Trophoblast cell (in vitro differentiated cells and primary cell): ENCODE data around the gene PPP1R9A.

Experiments
- DNase-seq, 2 donors: peaks; one replicate each; pipeline ENCODE4 v3.0.0-alpha.2; 2016
- H2AFZ ChIP-seq: 2 replicates; pipeline ENCODE4 v1.6.1; 2013; ENCODE audit warnings: low read length, moderate library complexity, mild to moderate bottlenecking; ENCODE audit not compliant: insufficient read depth, poor library complexity
- H2AK5ac ChIP-seq: 2 replicates; pipeline ENCODE4 v1.6.1; 2013; ENCODE audit warnings: mild to moderate bottlenecking, low read length
- H2BK120ac ChIP-seq: 2 replicates; pipeline ENCODE4 v1.6.1; 2013; ENCODE audit warnings: low read length, mild to moderate bottlenecking, moderate library complexity; ENCODE audit not compliant: insufficient read depth, poor library complexity
- H2BK12ac ChIP-seq: 2 replicates; pipeline ENCODE4 v1.6.1; 2013; ENCODE audit warnings: mild to moderate bottlenecking, low read length, moderate library complexity
- H2BK5ac ChIP-seq: 2 replicates; pipeline ENCODE4 v1.6.1; 2013; ENCODE audit warnings: low read length, low read depth, moderate library complexity, mild to moderate bottlenecking; ENCODE audit not compliant: poor library complexity
- H3K14ac ChIP-seq: 2 replicates; pipeline ENCODE4 v1.6.1; 2013; ENCODE audit warnings: mild to moderate bottlenecking, low read length
- H3K18ac ChIP-seq: 2 replicates; pipeline ENCODE4 v1.6.1; 2013; ENCODE audit warnings: mild to moderate bottlenecking, low read length
- H3K23ac ChIP-seq: 2 replicates; pipeline ENCODE4 v1.6.1; 2013; ENCODE audit warnings: low read length
- H3K27ac ChIP-seq: 2 replicates; pipeline ENCODE4 v1.5.1; 2013; ENCODE audit warnings: low read depth, mild to moderate bottlenecking, inconsistent platforms, low read length, moderate library complexity
- H3K27me3 ChIP-seq: 2 replicates; pipeline ENCODE4 v1.6.1; 2013; ENCODE audit warnings: inconsistent platforms, mild to moderate bottlenecking, low read length, moderate library complexity; ENCODE audit not compliant: insufficient read depth
- H3K36me3 ChIP-seq, 2 experiments: 1 replicate in 1 of 2; 2 replicates in 1 of 2; pipeline ENCODE4 v1.6.1; 2013; ENCODE audit warnings: low read length in 2 of 2, mild to moderate bottlenecking in 2 of 2, moderate library complexity in 1 of 2; ENCODE audit not compliant: insufficient read depth in 2 of 2, control insufficient read depth in 1 of 2
- H3K4ac ChIP-seq: 2 replicates; pipeline ENCODE4 v1.6.1; 2013; ENCODE audit warnings: low read depth, mild to moderate bottlenecking, low read length, moderate library complexity
- H3K4me1 ChIP-seq, 2 experiments: 1 replicate in 1 of 2; 2 replicates in 1 of 2; pipeline ENCODE4 v1.6.1; 2013; ENCODE audit warnings: low read length in 2 of 2, mild to moderate bottlenecking in 2 of 2, moderate library complexity in 1 of 2; ENCODE audit not compliant: insufficient read depth in 2 of 2, control insufficient read depth in 1 of 2
- H3K4me2 ChIP-seq: 2 replicates; pipeline ENCODE4 v1.6.1; 2013; ENCODE audit warnings: inconsistent platforms, mild to moderate bottlenecking, low read length, moderate library complexity
- H3K4me3 ChIP-seq: 2 replicates; pipeline ENCODE4 v1.5.1; 2013; ENCODE audit warnings: mild to moderate bottlenecking, low read depth, low read length, inconsistent platforms
- H3K79me1 ChIP-seq: one replicate; pipeline ENCODE4 v1.6.1; 2013; ENCODE audit warnings: low read length
- H3K79me2 ChIP-seq: 2 replicates; pipeline ENCODE4 v1.6.1; 2013; ENCODE audit warnings: low read length, mild to moderate bottlenecking; ENCODE audit not compliant: control insufficient read depth, insufficient read depth, poor library complexity
- H3K9ac ChIP-seq: 2 replicates; pipeline ENCODE4 v1.6.1; 2013; ENCODE audit warnings: mild to moderate bottlenecking, low read length
- H3K9me3 ChIP-seq: 2 replicates; pipeline ENCODE4 v1.6.1; 2013; ENCODE audit warnings: low read depth, mild to moderate bottlenecking, control low read depth, inconsistent platforms, low read length; ENCODE audit not compliant: insufficient read depth
- H4K12ac ChIP-seq: 2 replicates; pipeline ENCODE4 v1.6.1; 2013; ENCODE audit warnings: low read depth, mild to moderate bottlenecking, low read length, moderate library complexity
- H4K8ac ChIP-seq: 2 replicates; pipeline ENCODE4 v1.6.1; 2013; ENCODE audit warnings: low read depth, mild to moderate bottlenecking, low read length, moderate library complexity
- H4K91ac ChIP-seq: one replicate; pipeline ENCODE4 v1.6.1; 2013; ENCODE audit warnings: low read depth, mild to moderate bottlenecking, low read length, moderate library complexity
- WGBS: extraction: QIAGEN DNeasy Blood & Tissue Kit; methylation state at CpG from one replicate; pipeline ENCODE4 v1.1.7; 2013; ENCODE audit warnings: missing lambda C conversion rate; ENCODE audit not compliant: insufficient read length, insufficient coverage; ENCODE audit errors: extremely low coverage; 5-methylcytosine and 5-hydroxymethylcytosine counted together

The PPP1R9A gene

DNA sequence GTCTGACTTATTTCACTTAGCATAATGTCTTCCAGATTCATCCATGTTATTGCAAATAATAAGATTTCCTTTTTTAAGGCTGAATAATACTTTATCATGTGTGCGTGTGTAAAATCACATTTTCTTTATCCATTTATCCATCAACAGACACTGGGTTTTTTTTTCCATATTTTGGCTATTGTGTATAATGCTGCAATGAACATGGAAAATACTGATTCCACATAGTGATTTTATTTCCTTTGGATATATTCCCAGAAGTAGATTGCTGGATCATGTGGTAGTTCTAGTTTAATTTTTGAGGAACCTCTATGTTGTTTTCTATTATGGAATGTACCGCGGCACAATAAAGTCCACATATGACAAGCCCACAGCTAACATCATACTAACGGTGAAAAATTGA, 236.9 kb downstream of the PPP1R9A start:
- no peaks in the 10 kb centered on the region for H3K4me1 ChIP-seq
- H3K79me2 ChIP-seq = no peaks in the 10 kb centered on the region
- no peak overlapping the region for H3K4me2 ChIP-seq
- no peak overlapping the region for H3K4ac ChIP-seq
- no peak overlapping the region for H4K12ac ChIP-seq
- H3K18ac ChIP-seq = no peak overlapping the region
- no peak overlapping the region for H2BK120ac ChIP-seq
- no peak overlapping the region for H4K91ac ChIP-seq
- H3K36me3 ChIP-seq = no peaks in the 10 kb centered on the region
- H3K79me1 ChIP-seq = no peaks in the 10 kb centered on the region
- H2BK5ac ChIP-seq = no peak overlapping the region
- no peak overlapping the region for H4K8ac ChIP-seq
- WGBS = no CpG with 5 or more reads among the region's 4 CpGs
- H3K27me3 ChIP-seq = no peaks in the 10 kb centered on the region
- no peak overlapping the region for H2AK5ac ChIP-seq
- no peak overlapping the region for H3K27ac ChIP-seq
- H3K9me3 ChIP-seq = no peaks in the 10 kb centered on the region
- no peak overlapping the region for H3K23ac ChIP-seq
- H2BK12ac ChIP-seq = no peak overlapping the region
- H3K14ac ChIP-seq = no peak overlapping the region
- DNase-seq = no peak
- no peak overlapping the region for H2AFZ ChIP-seq
- H3K4me3 ChIP-seq = no peak overlapping the region
- no peak overlapping the region for H3K9ac ChIP-seq

- H3K79me1 ChIP-seq = no peaks in the 10 kb centered on the region
- no peak overlapping the region for H2BK12ac ChIP-seq
- no peak overlapping the region for H3K4me3 ChIP-seq
Observed at GRCh38 chr7:95155965-95156364, 248.6 kb downstream of the PPP1R9A start.

DNA sequence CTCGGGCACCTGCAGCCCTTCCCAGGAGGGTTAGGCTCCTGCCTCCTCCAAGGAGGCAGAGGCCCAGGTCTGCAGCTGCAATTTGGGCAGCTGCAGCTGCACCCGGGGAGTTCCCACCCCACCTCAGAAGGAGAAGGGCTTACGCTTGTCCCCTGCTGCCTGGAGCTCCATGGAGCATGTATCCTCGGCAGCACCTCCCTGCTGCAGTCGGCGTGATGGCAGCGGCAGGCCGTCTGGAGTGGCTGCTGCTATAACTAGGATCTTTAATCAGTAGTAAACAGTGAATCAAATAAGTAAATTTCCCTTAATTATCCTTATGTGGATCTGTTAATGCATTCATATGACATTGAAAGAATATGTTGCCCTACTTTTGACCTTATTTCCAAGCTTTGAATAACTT, 250.0 kb downstream of the PPP1R9A start:
- no peak overlapping the region for H2BK12ac ChIP-seq
- no peak overlapping the region for H3K4me2 ChIP-seq
- no peaks in the 10 kb centered on the region for H3K27me3 ChIP-seq
- no peak overlapping the region for H3K4ac ChIP-seq
- DNase-seq = no peak
- no peak overlapping the region for H4K8ac ChIP-seq
- no peaks in the 10 kb centered on the region for H3K79me2 ChIP-seq
- no peaks in the 10 kb centered on the region for H3K9me3 ChIP-seq
- no peak overlapping the region for H2BK120ac ChIP-seq
- no peak overlapping the region for H3K27ac ChIP-seq
- H3K4me3 ChIP-seq = no peak overlapping the region
- H3K9ac ChIP-seq = no peak overlapping the region
- H3K36me3 ChIP-seq = no peaks in the 10 kb centered on the region
- H3K18ac ChIP-seq = no peak overlapping the region
- no peak overlapping the region for H3K14ac ChIP-seq
- no peak overlapping the region for H4K91ac ChIP-seq
- H4K12ac ChIP-seq = no peak overlapping the region
- no CpG with 5 or more reads among the region's 8 CpGs for WGBS
- H3K23ac ChIP-seq = no peak overlapping the region
- no peak overlapping the region for H2AK5ac ChIP-seq
- H2AFZ ChIP-seq = no peak overlapping the region
- H3K4me1 ChIP-seq = no peaks in the 10 kb centered on the region
- H3K79me1 ChIP-seq = no peaks in the 10 kb centered on the region
- H2BK5ac ChIP-seq = no peak overlapping the region

More at GRCh38 chr7:95155965-95156364, 248.6 kb downstream of the PPP1R9A start:
- Histone ChIP-seq H3K4ac (no peak overlapping the region), H4K12ac (no peak overlapping the region), H2BK120ac (no peak overlapping the region), H2AFZ (no peak overlapping the region), H2BK5ac (no peak overlapping the region), H3K27ac (no peak overlapping the region), H3K4me2 (no peak overlapping the region), H3K9ac (no peak overlapping the region), H3K79me2 (no peaks in the 10 kb centered on the region), H3K23ac (no peak overlapping the region), H3K27me3 (no peaks in the 10 kb centered on the region), H4K8ac (no peak overlapping the region), H4K91ac (no peak overlapping the region), H3K36me3 (no peaks in the 10 kb centered on the region), H2AK5ac (no peak overlapping the region), H3K9me3 (no peaks in the 10 kb centered on the region), H3K4me1 (no peaks in the 10 kb centered on the region), H3K18ac (no peak overlapping the region), H3K14ac (no peak overlapping the region)
- DNase-seq = no peak
- no CpG with 5 or more reads among the region's 5 CpGs for WGBS

DNA sequence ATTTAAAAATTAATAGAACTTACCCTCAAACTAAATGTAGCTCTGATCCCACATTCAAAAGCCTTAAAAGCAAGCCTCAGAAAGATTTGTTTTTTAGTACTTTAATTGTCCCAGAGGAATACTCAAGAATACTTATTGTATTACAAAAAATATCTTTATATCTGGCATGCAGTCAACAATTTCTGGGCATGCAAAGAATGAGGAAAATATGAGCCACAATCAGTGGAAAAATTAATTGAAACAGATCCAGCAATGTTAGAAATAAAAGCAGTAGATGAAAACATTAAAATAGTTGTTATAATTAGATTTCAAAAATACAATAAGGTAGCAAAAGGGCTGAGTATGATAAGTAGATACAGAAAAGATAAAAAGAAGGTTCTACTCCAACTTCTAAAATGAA, 262.3 kb downstream of the PPP1R9A start:
- H2AFZ ChIP-seq = no peak overlapping the region
- H3K4me2 ChIP-seq = no peak overlapping the region
- H2AK5ac ChIP-seq = no peak overlapping the region
- H3K23ac ChIP-seq = no peak overlapping the region
- H3K9ac ChIP-seq = no peak overlapping the region
- H2BK5ac ChIP-seq = no peak overlapping the region
- H3K36me3 ChIP-seq = no peaks in the 10 kb centered on the region
- H3K14ac ChIP-seq = no peak overlapping the region
- no peaks in the 10 kb centered on the region for H3K79me2 ChIP-seq
- no peak for DNase-seq
- H4K12ac ChIP-seq = no peak overlapping the region
- H2BK120ac ChIP-seq = no peak overlapping the region
- no peak overlapping the region for H3K18ac ChIP-seq
- no peak overlapping the region for H2BK12ac ChIP-seq
- H4K8ac ChIP-seq = no peak overlapping the region
- no peaks in the 10 kb centered on the region for H3K27me3 ChIP-seq
- no peaks in the 10 kb centered on the region for H3K9me3 ChIP-seq
- no peak overlapping the region for H3K4me3 ChIP-seq
- H3K4me1 ChIP-seq = no peaks in the 10 kb centered on the region
- H3K79me1 ChIP-seq = no peaks in the 10 kb centered on the region
- no peak overlapping the region for H4K91ac ChIP-seq
- no peak overlapping the region for H3K4ac ChIP-seq
- H3K27ac ChIP-seq = no peak overlapping the region
